ENCODE data around the gene POLN.
"Not testable (repeated sequence)": the region's sequence is repeated elsewhere in the genome, so short reads cannot be mapped to it uniquely, and the experiment has no call there.

POLN gene

DNA sequence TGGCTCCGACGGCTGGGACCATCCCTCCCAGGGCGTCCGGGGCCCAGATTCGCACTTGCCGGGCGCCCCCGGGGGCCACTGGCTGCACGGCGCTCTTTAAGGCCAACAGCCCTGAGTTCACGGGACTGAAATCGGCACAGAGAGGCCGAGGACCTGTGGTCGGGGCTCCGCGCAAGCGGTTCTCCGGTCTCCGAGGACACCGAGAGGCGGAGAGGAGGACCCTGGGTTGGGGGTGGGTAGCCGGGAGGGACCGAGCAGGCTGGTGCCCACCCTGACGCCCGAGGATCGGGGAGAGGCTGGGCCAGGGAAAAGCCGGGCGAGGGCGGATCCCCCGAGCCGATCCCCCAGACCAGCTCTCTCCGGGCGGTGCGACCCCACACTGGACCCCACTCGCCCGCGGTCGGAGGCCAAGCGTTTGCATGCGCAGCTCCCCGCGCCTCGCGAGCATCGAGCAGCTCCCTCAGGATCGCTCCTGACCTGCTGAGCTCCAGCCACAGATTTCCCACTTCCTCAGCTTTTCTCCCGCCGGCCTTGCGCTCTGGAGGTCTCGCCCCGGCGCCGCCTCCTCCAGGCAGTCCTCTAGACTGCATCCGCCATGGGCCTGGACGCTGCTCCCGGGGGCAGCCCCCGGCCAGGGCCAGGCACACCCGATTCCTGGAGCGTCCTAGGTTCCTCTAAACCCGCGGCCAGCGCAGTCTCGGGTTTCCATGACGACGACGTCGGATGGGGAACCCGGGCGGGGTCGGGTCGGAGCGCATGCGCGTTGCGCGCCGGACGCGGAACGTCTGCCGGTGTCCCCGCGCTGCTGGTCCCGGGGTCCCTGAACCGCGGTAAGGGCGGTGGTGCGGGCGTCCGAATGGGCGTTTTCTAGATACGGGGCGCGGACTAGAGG, 200.4 kb downstream of the POLN start:
- peak; percentile 69 for DNase-seq (ENCODE audit: low spot score)

DNA sequence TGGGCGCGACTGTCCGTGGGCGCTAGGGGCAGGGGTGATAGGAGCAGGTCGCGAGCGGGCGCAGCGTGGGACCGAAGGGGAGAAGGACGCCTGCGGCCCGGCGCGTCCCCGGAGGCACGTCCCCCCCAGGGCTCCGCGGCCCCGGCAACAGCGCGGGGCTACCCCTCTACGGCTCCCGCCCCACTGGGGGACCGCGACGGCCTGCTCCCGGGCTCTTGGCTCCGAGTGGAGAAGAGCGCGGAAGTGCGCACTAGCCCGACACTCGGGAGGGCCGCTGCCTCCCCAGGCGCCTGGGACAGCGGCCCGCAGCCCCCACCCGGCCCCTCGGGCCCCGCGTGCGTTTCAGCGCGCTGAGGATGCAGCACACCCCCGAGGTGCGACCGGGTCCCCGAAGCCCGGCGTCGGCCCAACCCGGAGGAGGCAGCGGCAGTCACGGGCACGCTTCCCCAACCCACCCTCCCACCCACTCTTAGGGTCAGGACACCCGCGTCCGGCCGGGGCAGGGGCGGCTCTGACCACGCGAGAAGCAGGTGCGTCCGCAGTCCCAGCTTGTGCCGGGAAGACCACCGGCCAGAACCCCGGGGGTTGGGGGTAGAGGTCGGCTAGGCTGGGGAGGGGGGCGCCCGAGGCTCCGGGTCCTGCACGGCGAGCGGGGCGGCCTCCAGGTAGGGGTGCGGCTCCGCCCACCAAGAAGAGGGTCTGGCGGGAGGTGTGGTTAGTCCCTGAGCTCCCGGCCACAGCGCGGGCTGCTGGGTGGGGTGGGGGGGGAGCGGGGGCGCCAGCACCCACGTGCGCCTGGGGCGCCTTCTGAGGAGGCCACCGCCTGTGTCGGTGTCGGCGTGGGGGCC, 201.3 kb downstream of the POLN start:
- DNase-seq (ENCODE audit: low spot score): no peak

- DNase-seq (ENCODE audit: low spot score): no peak
These were observed 205.1 kb downstream of the POLN start for GRCh38 chr4:2036866-2037265.

DNA sequence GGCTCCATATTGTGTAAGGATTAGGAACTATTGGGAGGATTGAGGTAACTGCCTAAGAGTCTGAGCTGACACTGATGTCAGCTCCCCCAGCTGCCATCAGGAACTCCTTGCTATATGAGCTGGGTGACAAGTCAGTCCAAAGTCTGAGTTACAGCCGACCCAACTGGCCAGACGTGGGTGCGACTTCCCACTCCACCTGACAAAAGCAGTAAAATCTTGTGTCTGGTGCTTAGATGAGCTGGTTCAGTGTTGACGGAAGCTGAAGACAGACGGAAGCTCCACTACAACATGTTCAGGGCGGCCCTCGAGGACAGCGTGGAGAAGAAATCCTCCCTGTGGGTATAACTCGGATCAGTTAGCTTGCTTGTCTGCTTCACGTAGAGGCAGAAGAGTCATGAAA, 205.6 kb downstream of the POLN start:
- no peak for DNase-seq (ENCODE audit: low spot score)

DNA sequence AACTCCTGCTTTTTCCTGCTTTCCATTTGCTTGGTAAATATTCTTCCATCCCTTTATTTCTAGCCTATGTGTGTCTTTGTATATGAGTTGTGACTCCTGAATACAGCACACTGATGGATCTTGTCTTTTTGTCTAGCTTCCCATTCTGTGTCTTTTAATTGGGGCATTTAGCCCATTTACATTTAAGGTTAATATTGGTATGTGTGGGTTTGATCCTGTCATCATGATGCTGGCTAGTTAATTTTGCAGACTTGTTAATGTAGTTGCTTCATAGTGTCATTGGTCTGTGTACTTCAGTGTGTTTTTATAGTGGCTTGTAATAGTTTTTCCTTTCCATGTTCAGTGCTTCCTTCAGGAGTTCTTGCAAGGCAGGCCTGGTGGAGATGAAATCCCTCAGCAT, 210.8 kb downstream of the POLN start:
- DNase-seq (ENCODE audit: low spot score): not testable (repeated sequence)

DNA sequence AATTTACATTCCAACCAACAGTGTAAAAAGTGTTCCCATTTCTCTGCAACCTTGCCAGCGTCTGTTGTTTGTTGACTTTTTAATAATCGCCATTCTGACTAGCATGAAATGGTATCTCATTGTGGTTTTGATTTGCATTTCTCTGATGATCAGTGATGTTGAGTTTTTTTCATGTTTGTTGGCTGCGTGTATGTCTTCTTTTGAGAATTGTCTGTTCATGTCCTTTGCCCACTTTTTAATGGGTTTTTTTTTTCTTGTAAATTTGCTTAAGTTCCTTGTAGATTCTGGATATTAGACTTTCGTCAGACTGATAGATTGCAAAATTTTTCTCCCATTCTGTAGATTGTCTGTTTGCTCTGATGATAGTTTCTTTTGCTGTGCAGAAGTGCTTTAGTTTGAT, 214.8 kb downstream of the POLN start:
- DNase-seq (ENCODE audit: low spot score): not testable (repeated sequence)

- DNase-seq (ENCODE audit: low spot score): no peak
These were observed 216.1 kb downstream of the POLN start for GRCh38 chr4:2025817-2026216.

DNA sequence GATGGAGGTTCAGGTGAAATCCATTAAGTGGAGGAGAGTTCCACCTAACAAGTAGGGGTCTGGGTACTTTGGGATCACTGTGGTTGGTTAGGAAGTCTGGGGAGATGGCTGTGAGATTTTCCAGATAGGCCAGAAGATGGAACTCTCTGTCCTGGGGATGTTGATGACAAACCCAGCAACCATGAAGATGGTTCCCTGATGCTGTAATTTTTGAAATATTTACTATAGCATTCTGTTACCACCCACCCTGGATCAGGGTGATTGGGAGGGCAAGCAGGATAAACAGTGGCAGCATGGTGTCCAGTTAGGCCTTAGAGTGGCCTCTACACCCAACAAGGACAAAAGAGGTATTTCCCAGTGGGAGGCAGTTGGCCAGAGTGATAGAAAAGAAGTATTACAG, 217.2 kb downstream of the POLN start:
- DNase-seq (ENCODE audit: low spot score): no peak
